Psoas muscle (tissue), 8 donors: ENCODE results near the gene CACNA2D4. TPM values are rescaled to one million over a fixed set of nuclear protein-coding genes. Genes with fewer than 3 reads are reported as not detected.

Experiments
- ATAC-seq, 4 donors: fragments of 200-7000 bp; cut with Tn5 transposase; one replicate each; pipeline ENCODE4 v1.9.1; 2020; ENCODE audit warnings: moderate library complexity in 3 of 4, mild to moderate bottlenecking in 2 of 4
- DNase-seq, 2 donors: peaks; one replicate each; pipeline ENCODE4 v3.0.0-alpha.2; 2020
- H3K27ac ChIP-seq: fragments of 200-600 bp; one replicate; pipeline ENCODE4 v1.8.0; 2022
- H3K27me3 ChIP-seq, 3 donors: fragments of 200-600 bp in 1 of 3; one replicate each; pipeline versions ENCODE4 v1.6.1 to v1.8.0; 2013 to 2022; ENCODE audit warnings: low read length in 2 of 3, mild to moderate bottlenecking in 2 of 3, moderate library complexity in 1 of 3; ENCODE audit not compliant: insufficient read depth in 3 of 3
- H3K36me3 ChIP-seq, 2 donors: fragments of 200-600 bp in 1 of 2; one replicate each; pipeline versions ENCODE4 v1.6.1 to v1.8.0; 2013 to 2022; ENCODE audit warnings: low read depth in 1 of 2, mild to moderate bottlenecking in 1 of 2, moderate library complexity in 1 of 2; ENCODE audit not compliant: insufficient read depth in 1 of 2
- H3K4me1 ChIP-seq: fragments of 200-600 bp; one replicate; pipeline ENCODE4 v1.8.0; 2022
- H3K4me3 ChIP-seq: fragments of 200-600 bp; one replicate; pipeline ENCODE4 v1.8.0; 2022; ENCODE audit warnings: mild to moderate bottlenecking
- H3K9me3 ChIP-seq: fragments of 200-600 bp; one replicate; pipeline ENCODE4 v1.8.0; 2022
- CTCF ChIP-seq: fragments of 200-600 bp; IDR thresholded peaks from one replicate; pipeline ENCODE4 v1.8.0; 2022; ENCODE audit warnings: antibody characterized with exemption
- WGBS, 3 donors: extraction: QIAGEN DNeasy Blood & Tissue Kit; methylation state at CpG; one replicate each; pipeline versions ENCODE4 v1.1.6 to v1.1.7; 2013; 5-methylcytosine and 5-hydroxymethylcytosine counted together
- intact Hi-C, 2 donors: fragments of 100-400 bp; cut with DNase I; formaldehyde crosslinking; loops; one replicate each; pipeline versions ENCODE4 v1.11.0 to v1.14.2; 2022
- polyA plus RNA-seq, 3 donors: library from polyadenylated mRNA; stranded (reverse); fragments of 200-250 nt; gene quantifications; one replicate each; pipeline ENCODE4 v1.2.3, GENCODE V29; 2013
- total RNA-seq, 4 donors: library from RNA; stranded (reverse); fragmentation: NEBNext Ultra II Directional in 2 of 4; extraction: Animal tissue kit (Norgen Biotek cat#: 25700) in 2 of 4; gene quantifications; one replicate each; pipeline versions ENCODE4 v1.2.1 to v1.2.4, GENCODE V29; 2021 to 2023
- donor health status: healthy with polysubstance abuse.
- donor health status: DM: no; HTN: no; CAD: no; lungs with moderate emphysema.
- donor health status: Bipolar disorder and iron deficiency.
- donor health status: healthy.
- donor health status: DM: yes; HTN: yes; CAD: no.
- donor health status: DM: no; HTN: no; CAD: no.
- donor health status: DM: no; HTN: no; CAD: no.
- donor health status: DM: yes; HTN: yes; CAD: no.

CACNA2D4 gene
- total and polyA plus RNA-seq, 7 donors, result 0.74 to 1.8 (median 0.93) TPM

GRCh38 chr12:1800401-1801302 is 117.8 kb downstream of the CACNA2D4 start:
- Histone ChIP-seq H3K9me3 (no peaks in the 10 kb centered on the region), H3K4me3 (no peak overlapping the region), H3K27me3 (no peaks in the 10 kb centered on the region), H3K36me3 (no peaks in the 10 kb centered on the region), H3K4me1 (peaks cover 15% of the 10 kb centered on the region), H3K27ac (no peak overlapping the region)
- intact Hi-C loops, result no loop called here
- DNase-seq (peak in 1 of 2 donors; percentile 56), ATAC-seq (no peak)
- TF ChIP-seq CTCF, result peak; percentile 33
- WGBS, 3 donors, result 64 to 72% (median 67%) methylated on average over 12 to 14 of the region's 14 CpGs

- 66 to 88% (median 80%) methylated on average over 12 of the region's 12 CpGs for WGBS, 3 donors
- intact Hi-C loops, result loop anchor here in 1 of 2 donors (5.0 kb wide), 1 partner anchor 237 kb away; no protein-coding TSS in a partner anchor
- no peak for DNase-seq
- H3K27ac ChIP-seq, result no peak overlapping the region
- no peaks in the 10 kb centered on the region for H3K36me3 ChIP-seq
- TF ChIP-seq CTCF, result no peak
- no peaks in the 10 kb centered on the region for H3K9me3 ChIP-seq
- no peak for ATAC-seq
- H3K27me3 ChIP-seq, result no peaks in the 10 kb centered on the region
- H3K4me3 ChIP-seq, result no peak overlapping the region
- peaks cover 18% of the 10 kb centered on the region for H3K4me1 ChIP-seq
Observed at GRCh38 chr12:1799882-1800400, 118.5 kb downstream of the CACNA2D4 start.

- ATAC-seq (no peak), DNase-seq (peak in 1 of 2 donors; percentile 45)
- Histone ChIP-seq H3K4me3 (no peak overlapping the region), H3K36me3 (no peaks in the 10 kb centered on the region), H3K27me3 (no peaks in the 10 kb centered on the region), H3K27ac (no peak overlapping the region), H3K4me1 (peaks cover 17% of the 10 kb centered on the region), H3K9me3 (no peaks in the 10 kb centered on the region)
- intact Hi-C loops, result loop anchor here in 1 of 2 donors (5.0 kb wide), 1 partner anchor 238 kb away; no protein-coding TSS in a partner anchor
- WGBS, 3 donors, result 82 to 91% (median 87%) methylated on average over 18 to 21 of the region's 21 CpGs
- TF ChIP-seq CTCF, result no peak
Observed at GRCh38 chr12:1799051-1799881, 119.2 kb downstream of the CACNA2D4 start.

GRCh38 chr12:1798641-1799020 is 119.8 kb downstream of the CACNA2D4 start:
- 82 to 92% (median 90%) methylated on average over 6 of the region's 6 CpGs for WGBS, 3 donors
- no peaks in the 10 kb centered on the region for H3K27me3 ChIP-seq

More at GRCh38 chr12:1798641-1799020, 119.8 kb downstream of the CACNA2D4 start:
- Histone ChIP-seq H3K27ac (no peak overlapping the region), H3K9me3 (no peaks in the 10 kb centered on the region), H3K4me1 (peaks cover 17% of the 10 kb centered on the region), H3K36me3 (no peaks in the 10 kb centered on the region), H3K4me3 (no peak overlapping the region)
- no peak for TF ChIP-seq CTCF
- no peak for ATAC-seq
- intact Hi-C loops, result loop anchor here in 1 of 2 donors (5.0 kb wide), 1 partner anchor 239 kb away; no protein-coding TSS in a partner anchor
- DNase-seq, result peak in 1 of 2 donors; percentile 37
